NOMO-1 (cell line): ENCODE results near the gene AOC1.
A peak's percentile ranks its signal among the peaks of the same experiment; 100 is the strongest.

Experiments
- DNase-seq, 2 experiments: peaks; one replicate each; lab custom pipeline; 2025; ENCODE audit not compliant: unreplicated experiment in 2 of 2; lab: John Stamatoyannopoulos, UW

AOC1 gene

DNA sequence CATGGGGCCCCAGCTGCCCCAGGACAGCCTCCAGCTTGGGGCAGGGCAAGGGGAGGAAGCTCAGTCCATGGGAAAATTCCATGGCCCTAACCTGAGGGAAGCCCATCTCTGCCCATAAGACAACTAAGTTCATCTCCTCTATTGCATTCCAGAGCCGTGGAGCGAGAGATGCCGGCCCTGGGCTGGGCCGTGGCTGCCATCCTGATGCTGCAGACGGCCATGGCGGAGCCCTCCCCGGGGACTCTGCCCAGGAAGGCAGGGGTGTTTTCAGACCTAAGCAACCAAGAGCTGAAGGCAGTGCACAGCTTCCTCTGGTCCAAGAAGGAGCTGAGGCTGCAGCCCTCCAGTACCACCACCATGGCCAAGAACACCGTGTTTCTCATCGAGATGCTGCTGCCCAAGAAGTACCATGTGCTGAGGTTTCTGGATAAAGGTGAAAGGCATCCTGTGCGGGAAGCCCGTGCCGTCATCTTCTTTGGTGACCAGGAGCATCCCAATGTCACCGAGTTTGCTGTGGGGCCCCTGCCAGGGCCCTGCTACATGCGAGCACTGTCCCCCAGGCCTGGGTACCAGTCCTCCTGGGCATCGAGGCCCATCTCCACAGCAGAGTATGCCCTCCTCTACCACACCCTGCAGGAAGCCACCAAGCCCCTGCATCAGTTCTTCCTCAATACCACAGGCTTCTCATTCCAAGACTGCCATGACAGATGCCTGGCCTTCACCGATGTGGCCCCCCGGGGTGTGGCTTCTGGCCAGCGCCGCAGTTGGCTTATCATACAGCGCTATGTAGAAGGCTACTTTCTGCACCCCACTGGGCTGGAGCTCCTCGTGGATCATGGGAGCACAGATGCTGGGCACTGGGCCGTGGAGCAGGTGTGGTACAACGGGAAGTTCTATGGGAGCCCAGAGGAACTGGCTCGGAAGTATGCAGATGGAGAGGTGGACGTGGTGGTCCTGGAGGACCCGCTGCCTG lies 4.3 kb downstream of the AOC1 start:
- no peak for DNase-seq

DNA sequence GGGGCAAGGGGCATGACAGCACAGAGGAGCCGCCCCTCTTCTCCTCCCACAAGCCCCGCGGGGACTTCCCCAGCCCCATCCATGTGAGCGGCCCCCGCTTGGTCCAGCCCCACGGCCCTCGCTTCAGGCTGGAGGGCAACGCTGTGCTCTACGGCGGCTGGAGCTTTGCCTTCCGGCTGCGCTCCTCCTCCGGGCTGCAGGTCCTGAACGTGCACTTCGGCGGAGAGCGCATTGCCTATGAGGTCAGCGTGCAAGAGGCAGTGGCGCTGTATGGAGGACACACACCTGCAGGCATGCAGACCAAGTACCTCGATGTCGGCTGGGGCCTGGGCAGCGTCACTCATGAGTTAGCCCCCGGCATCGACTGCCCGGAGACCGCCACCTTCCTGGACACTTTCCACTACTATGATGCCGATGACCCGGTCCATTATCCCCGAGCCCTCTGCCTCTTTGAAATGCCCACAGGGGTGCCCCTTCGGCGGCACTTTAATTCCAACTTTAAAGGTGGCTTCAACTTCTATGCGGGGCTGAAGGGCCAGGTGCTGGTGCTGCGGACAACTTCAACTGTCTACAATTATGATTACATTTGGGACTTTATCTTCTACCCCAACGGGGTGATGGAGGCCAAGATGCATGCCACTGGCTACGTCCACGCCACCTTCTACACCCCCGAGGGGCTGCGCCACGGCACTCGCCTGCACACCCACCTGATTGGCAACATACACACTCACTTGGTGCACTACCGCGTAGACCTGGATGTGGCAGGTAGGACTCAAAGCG lies 5.1 kb downstream of the AOC1 start:
- no peak for DNase-seq

- DNase-seq: no peak
Observed at GRCh38 chr7:150858236-150859197, 6.2 kb downstream of the AOC1 start.

DNA sequence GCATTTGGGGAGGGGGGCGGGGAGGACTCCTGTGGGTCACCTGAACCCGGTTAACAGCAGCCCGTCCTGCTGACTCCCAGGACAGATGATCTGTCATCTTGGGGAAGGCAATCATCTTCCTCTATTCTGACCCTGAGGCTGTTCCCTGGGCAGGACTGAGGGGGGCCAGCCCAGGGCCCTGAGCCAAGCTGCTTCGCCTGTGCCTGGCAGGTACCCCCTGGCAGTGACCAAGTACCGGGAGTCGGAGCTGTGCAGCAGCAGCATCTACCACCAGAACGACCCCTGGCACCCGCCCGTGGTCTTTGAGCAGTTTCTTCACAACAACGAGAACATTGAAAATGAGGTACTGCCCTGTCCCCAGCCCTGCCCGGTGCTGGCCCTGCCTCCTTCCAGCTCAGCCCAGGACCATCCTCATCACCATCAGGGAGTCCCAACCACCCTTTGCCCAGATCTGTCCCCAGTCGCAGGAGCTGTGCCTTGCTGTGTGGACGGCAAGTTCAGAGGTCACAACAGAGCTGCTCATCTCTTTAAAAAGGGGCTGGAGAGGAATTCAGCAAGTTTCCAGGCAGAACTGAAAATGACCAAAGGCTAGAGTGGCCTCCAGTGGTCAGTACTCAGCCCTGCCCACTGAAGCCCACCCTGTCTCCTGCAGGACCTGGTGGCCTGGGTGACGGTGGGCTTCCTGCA lies 8.1 kb downstream of the AOC1 start:
- DNase-seq: no peak

- no peak for DNase-seq
Observed at GRCh38 chr7:150860978-150861295, 8.6 kb downstream of the AOC1 start.

GRCh38 chr7:150862356-150862755 lies 10.0 kb downstream of the AOC1 start:
- DNase-seq: no peak

- no peak for DNase-seq
Observed at GRCh38 chr7:150863946-150864345, 11.6 kb downstream of the AOC1 start.

GRCh38 chr7:150866932-150867564 lies 14.7 kb downstream of the AOC1 start:
- DNase-seq: no peak

GRCh38 chr7:150867605-150868004 lies 15.3 kb downstream of the AOC1 start:
- no peak for DNase-seq

- DNase-seq: no peak
Observed at GRCh38 chr7:150869467-150869866, 17.1 kb downstream of the AOC1 start.

GRCh38 chr7:150871601-150872000 lies 19.3 kb downstream of the AOC1 start:
- no peak for DNase-seq

DNA sequence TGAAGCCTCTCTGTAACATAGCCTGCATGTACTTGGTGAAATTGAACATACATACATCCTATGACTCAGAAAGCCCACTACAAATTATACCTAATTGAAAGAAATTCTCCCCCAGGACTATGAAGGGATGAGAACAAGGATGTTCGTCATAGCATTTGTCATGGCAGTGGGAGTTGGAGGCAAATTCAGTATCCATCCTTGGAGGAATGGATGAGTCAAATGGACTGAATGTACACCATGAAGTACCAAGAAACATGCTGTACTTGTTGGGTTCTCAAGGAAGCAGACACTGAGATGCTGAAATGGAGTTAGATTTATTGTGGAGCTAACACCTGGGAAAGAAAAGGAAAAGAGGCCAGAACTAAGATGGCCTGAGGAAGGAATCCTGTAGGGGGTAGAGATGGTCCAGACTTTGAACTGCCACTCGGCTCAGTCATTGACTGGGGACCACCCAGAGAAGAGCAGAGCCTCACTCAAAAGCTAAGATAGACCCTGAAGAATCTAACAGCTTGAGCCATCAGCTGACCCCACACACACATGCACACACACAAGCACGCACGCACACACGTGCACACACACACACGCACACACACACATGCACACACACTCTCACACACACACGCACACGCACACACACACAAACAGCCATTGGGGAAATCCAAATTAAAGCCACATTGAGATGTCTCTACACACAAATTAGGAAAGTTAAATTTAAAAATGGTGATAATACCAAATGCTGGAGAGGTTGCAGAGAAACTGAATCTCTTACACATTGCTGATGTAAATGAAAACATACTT lies 22.3 kb downstream of the AOC1 start:
- DNase-seq: no peak

- DNase-seq: no peak
Observed at GRCh38 chr7:150875791-150876190, 23.5 kb downstream of the AOC1 start.

GRCh38 chr7:150876817-150877526 lies 24.7 kb downstream of the AOC1 start:
- peak; percentile 41 to 42 for DNase-seq

DNA sequence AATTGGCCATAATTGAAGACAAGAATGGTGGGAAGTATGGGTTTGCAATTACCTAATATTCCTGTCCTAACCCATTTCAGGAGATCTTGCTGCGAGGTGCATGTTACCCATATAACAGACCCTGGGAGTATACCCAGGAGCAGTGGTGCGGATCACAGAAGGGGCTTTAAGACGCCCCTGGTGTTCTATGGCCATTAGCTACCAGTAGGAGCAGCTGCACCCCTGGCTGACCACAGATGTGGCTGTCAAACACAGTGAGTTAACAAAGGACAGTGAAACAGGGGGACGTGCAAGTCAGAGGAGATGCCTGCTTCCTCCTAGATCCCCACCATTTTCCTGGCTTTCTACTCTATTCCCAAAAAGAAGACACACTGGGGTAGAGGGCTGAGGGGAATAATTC lies 25.2 kb downstream of the AOC1 start:
- no peak for DNase-seq

DNA sequence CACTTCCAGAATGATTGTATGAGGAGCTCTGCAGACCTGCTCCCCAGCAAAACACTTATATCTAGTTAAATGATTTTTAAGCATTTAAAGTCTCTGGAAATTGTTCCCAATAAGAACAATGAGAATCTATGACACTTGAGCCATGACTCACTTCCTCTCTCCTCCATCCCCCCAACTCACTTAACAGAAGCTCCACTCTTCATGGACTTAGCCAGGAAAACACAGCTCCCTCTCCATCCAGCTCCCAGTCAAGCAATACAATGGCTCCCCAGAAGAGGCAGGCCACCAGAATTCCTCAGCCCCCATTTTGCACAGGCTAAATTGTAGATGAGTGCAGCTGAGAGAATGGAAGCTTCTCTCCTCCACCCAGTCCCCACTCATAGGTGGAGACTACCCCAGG lies 27.0 kb downstream of the AOC1 start:
- DNase-seq: no peak

GRCh38 chr7:150881189-150881588 lies 28.9 kb downstream of the AOC1 start:
- no peak for DNase-seq

GRCh38 chr7:150890853-150891584 lies 38.7 kb downstream of the AOC1 start:
- DNase-seq: no peak
